ENCODE measurements around the gene CCS.
"Not testable (repeated sequence)": the region's sequence is repeated elsewhere in the genome, so short reads cannot be mapped to it uniquely, and the experiment has no call there.

Gene CCS

DNA sequence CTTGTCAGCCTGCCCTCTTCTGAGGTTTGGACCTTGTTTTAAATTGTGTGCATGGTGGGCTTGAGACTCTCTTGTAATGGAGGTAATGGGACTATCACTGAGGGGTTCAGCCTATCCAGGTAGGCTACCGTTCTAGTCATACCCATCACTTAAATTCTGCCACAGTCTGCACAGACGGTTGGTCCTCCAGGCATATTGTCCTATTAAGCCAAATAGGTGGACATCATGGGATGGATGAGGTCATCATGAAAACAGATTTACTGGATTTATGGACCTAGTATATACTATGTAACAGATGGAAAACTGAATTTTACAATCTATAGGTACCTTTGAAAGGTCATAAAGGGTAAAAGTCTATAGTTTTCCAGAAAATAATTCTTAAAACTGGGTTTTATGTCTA is 36.4 kb downstream of the CCS start:
- DNase-seq: no peak

DNA sequence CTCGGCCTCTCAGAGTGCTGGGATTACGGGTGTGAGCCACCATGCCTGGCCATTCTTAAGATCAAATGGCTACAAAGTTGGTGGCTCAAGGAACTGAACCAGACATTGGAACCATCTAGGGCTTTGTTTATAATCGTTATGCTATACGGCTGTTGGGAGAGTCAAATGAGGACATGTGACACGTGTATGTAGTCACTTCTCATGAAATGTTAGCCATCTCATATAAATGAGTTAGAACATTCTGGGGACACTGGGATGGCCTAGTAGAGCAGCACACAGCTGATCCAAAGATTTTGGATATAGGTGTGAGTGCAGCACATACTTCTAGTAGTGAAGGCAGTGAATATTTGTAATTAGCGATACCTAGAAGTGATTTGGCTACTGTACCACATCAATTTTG is 38.9 kb downstream of the CCS start:
- no peak for DNase-seq

DNA sequence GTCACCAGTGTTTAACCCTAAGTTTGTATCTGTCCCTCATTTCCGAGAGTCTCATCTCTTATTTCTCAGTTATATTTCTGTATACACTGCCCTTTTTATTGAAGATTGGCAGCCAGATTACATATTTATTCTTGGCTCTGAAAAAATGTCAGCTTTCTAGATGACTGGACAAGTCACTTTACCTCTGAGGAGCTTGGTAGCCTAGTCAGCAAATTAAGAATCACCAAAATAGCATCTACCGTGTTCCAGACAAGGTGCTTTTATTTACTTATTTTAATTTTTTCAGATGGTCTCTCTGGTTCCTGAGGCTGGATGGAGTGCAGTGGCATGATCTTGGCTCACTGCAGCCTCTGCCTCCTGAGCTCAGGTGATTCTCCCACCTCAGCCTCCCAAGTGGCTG is 40.0 kb downstream of the CCS start:
- no peak for DNase-seq

DNA sequence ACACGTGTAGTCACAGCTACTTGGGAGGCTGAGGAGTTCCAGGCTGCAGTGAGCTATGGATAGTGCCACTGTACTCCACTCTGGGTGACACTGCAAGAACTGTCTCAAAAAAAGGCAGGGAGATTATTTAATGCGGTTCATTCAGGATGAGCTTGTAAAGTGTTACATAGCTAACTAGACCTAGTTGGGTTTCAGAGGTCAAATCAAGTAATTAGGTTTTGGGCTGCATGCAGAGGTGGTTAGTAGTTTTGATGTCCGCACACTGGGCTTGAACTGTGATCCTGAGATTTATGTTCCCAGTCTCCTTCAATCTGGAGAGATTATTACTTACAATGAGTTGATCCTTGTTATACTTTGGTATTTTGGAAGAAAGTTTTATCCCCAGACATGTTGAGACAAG is 43.4 kb downstream of the CCS start:
- no peak for DNase-seq

DNA sequence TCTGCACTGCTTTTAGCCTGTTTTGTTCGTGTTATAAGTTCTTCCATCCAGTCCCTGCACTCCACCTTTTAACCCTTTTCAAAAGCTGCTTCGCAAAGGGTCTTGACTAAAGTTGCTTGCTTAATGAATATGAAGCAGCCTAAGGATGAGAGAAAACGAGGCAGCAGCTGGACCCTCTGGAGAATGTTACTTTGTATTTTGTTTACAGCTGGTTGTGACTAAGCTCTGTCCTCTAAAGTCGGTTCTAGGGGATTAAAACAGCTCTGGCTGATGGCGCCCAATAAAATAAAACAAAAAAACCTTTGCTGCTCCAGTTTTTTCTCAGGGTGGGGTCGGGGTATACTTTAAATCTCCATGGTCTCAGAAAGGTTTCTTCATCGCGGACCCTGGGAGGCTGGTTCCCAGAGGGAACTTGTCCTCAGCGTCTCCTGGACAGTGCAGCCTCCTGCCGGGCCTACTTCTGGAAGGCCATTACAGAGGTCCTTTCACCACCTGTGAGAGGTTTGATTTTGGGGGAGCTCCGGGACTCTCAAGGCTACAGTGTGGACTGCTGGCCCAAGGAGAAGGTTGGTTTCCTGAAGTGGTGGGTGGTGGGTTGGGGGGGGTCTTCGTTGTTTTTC is 44.7 kb downstream of the CCS start:
- DNase-seq: no peak

DNA sequence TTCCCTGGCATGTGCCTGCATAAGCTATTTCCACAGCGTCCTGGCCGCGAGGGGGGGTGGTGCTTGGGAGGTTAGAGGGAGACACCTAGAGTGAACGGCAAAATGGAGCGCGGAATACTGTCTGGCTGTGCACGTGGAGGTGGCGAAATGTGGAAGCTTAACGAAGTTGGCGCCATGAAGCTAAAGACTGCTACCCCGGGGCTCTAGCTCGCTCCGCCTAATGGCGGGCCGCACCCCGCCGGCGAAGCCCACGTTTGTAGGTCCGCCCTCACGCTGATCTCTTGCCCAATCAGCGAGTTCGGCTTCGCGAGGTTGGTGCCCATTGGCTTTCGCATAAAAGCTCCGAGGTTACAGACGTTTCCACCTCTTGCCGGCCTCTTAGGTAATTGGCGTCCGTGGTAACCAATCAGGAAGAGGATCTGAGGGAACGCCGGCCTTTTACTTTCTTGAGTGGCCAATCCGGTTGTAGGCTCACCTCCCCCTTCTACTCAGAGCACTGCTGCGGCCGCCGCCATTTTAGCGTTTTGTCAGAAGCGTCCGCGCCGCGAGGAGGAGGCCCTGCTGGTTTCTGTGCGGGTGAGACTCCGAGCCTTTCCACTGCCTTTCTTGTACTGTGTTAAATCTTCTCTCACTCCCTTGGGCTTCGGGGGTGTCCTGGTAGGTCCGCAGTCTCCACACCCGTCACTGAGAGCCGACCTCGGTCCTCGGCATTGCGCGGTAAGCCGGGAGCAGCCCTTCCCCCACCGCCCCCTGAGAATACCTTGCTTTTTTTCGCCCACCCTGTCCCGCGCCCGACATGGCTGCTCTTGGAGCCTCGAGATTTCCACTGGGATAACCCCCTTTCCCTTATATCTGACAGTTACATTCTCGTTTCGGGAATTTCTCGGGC is 45.4 kb downstream of the CCS start, which contains the start of gene RBM4:
Gene RBM4 (plus strand): TSS at position 527 of the 889 bp plus-strand sequence. CDS start 1,009 bp downstream, outside the sequence.
- DNase-seq: peak; percentile 99 to 100

DNA sequence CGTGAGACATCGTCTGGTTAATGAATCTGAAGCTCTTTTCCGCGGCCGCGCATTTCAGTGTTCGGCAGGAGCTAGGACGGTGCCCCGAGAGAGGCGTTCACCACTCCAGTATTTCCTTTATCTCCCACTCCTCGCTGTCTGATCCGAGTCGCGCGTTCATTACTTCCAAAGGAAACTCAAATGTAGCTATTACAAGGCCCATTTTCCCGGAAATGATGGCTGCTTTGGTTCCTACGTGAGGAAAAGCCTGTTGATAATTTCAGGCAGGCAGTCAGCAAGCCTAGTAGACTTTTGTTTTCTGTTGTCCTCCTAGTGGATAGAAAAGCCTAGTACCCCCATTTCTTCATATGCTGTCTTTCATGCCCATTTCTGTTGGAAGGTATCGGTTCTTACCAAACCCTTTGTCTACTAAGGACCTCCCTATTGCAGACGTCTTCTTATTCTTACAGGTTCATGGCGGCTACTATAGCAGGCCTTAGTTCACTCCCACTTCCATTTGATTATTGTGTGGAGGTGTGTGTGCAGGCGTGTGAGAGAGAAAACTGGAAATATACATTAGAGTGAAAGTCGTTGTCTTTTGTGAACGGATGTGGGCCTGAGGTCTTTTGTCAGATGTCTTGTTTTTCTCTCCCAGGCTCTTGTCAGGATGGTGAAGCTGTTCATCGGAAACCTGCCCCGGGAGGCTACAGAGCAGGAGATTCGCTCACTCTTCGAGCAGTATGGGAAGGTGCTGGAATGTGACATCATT is 46.3 kb downstream of the CCS start:
- no peak for DNase-seq

DNA sequence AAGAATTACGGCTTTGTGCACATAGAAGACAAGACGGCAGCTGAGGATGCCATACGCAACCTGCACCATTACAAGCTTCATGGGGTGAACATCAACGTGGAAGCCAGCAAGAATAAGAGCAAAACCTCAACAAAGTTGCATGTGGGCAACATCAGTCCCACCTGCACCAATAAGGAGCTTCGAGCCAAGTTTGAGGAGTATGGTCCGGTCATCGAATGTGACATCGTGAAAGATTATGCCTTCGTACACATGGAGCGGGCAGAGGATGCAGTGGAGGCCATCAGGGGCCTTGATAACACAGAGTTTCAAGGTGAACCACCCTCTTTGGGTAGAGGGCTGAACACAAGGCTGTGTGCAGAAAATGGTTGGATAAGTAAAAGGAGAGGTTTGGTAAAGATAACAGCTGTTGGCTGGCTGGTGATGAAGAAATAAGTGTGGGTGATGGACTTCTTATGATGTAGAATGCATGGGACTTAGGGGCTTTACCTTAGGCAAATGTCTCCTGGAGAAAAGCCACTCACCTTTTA is 46.9 kb downstream of the CCS start:
- not testable (repeated sequence) for DNase-seq

DNA sequence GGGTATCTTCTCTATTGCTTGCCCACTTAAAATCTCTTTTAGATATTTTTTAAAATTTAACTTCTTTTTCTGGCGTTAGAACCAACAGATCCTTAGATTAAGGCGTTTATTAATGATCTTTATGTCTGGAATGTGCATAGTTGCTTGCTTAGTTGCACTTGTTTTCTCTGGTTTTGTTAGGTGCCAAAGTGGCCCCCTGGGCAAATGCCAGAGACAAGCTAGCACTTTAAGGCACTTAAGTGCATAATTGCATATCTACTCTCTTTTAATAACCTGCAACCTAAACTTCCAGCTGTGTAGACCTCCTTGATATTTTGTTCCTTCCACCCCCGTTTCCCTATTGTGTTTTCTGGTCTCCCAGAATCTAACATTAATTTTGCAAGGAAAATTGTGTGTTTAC is 48.8 kb downstream of the CCS start:
- no peak for DNase-seq

DNA sequence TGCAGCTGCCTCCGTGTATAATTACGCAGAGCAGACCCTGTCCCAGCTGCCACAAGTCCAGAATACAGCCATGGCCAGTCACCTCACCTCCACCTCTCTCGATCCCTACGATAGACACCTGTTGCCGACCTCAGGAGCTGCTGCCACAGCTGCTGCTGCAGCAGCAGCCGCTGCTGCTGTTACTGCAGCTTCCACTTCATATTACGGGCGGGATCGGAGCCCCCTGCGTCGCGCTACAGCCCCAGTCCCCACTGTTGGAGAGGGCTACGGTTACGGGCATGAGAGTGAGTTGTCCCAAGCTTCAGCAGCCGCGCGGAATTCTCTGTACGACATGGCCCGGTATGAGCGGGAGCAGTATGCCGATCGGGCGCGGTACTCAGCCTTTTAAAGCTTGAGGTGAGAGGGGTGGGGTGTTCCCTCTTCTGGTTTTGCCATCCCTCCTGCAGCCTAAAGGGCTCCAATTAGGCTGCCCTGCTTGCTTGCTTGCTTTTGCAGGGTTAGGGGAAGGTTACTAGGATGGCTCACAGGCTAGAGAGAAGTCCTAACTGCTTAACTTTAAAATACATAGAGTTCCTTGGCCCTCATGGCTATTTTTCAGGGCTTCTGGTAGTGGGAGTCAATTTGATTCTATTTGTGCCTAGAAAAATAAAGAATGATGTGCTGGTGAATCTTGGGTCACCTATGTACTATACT is 50.9 kb downstream of the CCS start:
- no peak for DNase-seq

DNA sequence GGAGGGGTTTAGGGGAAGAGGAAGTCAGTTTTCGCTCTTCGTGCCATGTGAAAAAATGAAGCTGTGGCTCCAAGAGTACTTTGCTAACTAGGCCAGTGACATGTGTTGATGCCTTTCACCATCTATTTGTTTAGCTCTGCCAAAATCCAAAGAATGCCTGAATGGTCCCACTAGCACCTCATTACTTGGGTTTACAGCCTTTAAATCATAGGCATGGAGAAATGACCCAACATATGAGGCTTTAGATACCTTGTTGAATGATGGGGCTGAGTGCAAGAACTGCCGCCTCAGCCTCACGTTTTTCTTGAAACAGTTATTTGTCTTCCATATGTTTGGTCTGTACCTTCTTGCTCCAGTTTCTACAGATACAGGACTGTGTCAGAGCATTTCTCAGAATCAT is 53.8 kb downstream of the CCS start:
- no peak for DNase-seq

DNA sequence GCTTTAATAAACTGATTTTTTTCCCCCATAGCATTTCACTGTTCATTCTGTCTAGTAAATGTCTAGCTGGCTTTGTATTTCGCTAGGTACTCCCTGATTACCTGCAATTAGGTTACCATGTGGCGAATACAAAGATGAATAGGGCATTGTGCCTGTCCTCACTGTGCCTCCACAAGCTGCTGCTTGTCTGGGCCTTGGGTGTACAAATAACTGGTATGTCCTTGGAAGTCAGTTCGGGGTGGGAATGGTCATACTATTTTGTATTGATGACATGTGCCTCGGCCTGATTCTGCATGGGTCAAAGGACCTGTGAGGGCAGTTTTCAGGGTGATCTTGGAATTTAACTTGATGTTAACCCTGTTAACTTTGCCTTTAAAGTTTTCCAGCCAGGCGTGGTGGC is 56.9 kb downstream of the CCS start:
- no peak for DNase-seq

DNA sequence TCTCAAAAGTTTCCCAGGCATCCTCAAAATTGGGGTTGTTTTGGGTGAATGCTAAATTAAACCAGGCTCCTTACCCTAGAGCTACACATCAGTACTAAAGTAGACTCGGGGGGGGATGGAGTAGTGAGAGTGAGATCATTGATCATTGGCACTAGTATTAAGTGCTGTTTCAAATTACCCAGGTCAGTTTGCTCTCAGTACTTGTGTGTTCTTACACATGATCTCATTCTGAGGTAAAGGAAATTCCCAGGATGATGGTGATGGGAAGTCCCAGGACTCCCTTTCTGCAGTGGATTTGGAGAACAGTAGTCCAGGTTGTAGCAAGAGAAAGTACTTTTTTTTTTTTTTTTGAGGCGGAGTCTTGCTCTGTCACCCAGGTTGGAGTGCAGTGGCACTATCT is 58.0 kb downstream of the CCS start:
- DNase-seq: no peak

DNA sequence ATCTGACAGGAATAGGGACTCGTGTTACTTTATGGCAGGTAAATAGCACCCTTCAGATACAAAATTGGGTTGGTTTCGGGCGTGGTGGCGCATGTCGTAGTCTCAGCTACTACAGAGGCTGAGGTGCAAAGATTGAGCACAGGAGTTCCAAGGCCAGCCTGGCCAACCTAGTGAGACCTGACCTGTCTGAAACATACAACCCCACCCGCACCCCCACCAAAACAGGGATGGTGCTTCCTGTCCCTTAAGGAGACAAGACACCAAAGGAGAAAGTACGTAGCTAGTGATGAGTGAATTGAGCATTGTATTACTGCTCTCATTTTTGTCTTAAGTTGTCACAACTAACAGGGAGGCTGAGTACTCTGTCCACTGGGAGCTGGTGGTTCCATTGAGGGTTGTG is 59.7 kb downstream of the CCS start:
- no peak for DNase-seq

DNA sequence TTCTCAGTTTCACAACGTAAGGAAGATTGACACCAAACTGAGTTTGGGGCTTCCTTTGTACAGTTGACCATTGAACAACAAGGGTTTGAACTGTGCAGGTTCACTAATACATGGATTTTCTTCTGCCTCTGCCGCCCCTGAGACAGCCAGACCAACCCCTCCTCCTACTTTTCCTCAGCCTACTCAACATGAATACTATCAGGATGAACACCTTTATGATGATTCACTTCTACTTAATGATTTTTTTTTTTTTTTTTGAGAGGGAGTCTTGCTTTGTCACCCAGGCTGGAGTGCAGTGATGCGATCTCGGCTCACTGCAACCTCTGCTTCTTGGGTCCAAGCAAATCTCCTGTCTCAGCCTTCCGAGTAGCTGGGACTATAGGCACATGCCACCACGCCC is 60.1 kb downstream of the CCS start:
- no peak for DNase-seq
